Measurements from ENCODE around the gene ROR1. TPM values are rescaled to one million over a fixed set of nuclear protein-coding genes. Genes with fewer than 3 reads are reported as not detected.

ROR1 gene
- total RNA-seq, 4 donors from 2014 or later, result 2.6 to 37.6 (median 11.5) TPM

DNA sequence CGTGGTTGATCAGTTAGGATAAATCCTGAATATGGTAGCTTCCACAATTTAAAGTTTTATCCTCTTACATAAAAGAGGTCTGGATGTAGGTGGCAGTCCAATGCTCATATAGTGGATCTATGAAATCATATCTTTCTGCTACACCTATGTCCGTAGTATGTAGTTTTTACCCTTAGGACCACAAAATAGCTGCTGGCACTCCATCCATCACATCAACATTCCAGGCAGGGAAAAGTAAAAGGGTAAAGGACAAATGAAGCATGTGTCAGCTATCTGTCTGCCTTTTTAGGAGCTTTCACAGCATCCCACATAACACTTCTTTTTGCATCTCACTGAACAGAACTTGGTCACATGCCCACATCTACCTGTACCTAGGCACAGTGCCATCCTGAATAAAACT lies 184.7 kb downstream of the ROR1 start:
- Histone ChIP-seq H3K36me3 (no peaks in the 10 kb centered on the region), H3K4me3 (no peak overlapping the region), H3K27me3 (no peaks in the 10 kb centered on the region), H3K27ac (no peak overlapping the region), H3K4me1 (no peaks in the 10 kb centered on the region), H3K9me3 (no peaks in the 10 kb centered on the region)
- no peak for TF ChIP-seq POLR2A (IDR thresholded peaks at IDR 0.05)
- TF ChIP-seq, protein P1, sequence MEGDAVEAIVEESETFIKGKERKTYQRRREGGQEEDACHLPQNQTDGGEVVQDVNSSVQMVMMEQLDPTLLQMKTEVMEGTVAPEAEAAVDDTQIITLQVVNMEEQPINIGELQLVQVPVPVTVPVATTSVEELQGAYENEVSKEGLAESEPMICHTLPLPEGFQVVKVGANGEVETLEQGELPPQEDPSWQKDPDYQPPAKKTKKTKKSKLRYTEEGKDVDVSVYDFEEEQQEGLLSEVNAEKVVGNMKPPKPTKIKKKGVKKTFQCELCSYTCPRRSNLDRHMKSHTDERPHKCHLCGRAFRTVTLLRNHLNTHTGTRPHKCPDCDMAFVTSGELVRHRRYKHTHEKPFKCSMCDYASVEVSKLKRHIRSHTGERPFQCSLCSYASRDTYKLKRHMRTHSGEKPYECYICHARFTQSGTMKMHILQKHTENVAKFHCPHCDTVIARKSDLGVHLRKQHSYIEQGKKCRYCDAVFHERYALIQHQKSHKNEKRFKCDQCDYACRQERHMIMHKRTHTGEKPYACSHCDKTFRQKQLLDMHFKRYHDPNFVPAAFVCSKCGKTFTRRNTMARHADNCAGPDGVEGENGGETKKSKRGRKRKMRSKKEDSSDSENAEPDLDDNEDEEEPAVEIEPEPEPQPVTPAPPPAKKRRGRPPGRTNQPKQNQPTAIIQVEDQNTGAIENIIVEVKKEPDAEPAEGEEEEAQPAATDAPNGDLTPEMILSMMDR (IDR thresholded peaks at IDR 0.05), result no peak
- DNase-seq, result no peak
- intact Hi-C loops (cut with DNase I; ENCODE audit: low total_unique reads), result no loop called here

DNA sequence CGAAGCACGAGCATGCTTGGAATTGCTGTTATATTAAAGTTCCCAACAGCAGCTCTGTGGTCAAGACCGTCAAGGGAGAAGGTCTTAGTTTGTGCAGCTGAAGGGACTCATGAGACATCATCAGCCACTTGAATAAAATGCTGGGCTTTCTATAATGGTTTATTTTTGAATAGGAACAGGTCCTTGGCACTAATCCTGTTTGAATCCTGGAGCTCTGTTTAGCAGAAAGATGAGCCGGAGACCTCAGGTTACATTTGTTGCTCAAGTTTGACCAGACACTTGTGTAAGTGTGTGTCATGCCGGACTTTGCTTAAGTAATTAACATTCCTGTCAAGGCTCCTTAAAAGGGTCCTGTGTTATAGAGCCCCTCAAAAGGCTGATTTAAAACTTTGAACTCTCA lies 186.5 kb downstream of the ROR1 start:
- H3K27ac ChIP-seq, result no peak overlapping the region
- H3K27me3 ChIP-seq, result no peaks in the 10 kb centered on the region
- no peaks in the 10 kb centered on the region for H3K9me3 ChIP-seq
- no peak for DNase-seq
- H3K4me3 ChIP-seq, result no peak overlapping the region
- no peak for TF ChIP-seq POLR2A (IDR thresholded peaks at IDR 0.05)
- TF ChIP-seq, protein P1 (IDR thresholded peaks at IDR 0.05), result no peak
- no peaks in the 10 kb centered on the region for H3K36me3 ChIP-seq
- intact Hi-C loops (cut with DNase I; ENCODE audit: low total_unique reads), result no loop called here
- H3K4me1 ChIP-seq, result no peaks in the 10 kb centered on the region

DNA sequence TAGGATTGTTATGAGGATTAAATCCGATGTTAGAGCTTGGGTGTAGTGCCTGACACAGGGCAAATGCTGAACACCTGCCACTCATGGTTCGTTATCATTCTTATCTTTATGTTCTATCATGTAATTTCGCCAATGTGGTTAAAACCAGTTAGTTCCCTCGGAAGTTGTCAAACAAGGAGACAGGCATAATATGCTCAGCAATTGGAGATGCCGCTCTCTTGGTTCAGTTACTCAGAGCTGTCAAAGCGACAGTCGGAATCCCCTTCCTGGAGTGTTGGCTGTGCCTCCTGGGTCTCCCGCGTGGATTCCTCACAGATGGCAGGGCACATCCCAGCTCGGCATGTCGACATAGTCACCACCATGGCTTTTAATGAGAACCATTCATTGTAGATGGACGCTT lies 192.2 kb downstream of the ROR1 start:
- Histone ChIP-seq H3K4me1 (no peaks in the 10 kb centered on the region), H3K27ac (no peak overlapping the region), H3K9me3 (no peaks in the 10 kb centered on the region), H3K4me3 (no peak overlapping the region), H3K27me3 (no peaks in the 10 kb centered on the region), H3K36me3 (no peaks in the 10 kb centered on the region)
- TF ChIP-seq, protein P1 (IDR thresholded peaks at IDR 0.05), result no peak
- TF ChIP-seq POLR2A (IDR thresholded peaks at IDR 0.05), result no peak
- no peak for DNase-seq
- intact Hi-C loops (cut with DNase I; ENCODE audit: low total_unique reads), result no loop called here

DNA sequence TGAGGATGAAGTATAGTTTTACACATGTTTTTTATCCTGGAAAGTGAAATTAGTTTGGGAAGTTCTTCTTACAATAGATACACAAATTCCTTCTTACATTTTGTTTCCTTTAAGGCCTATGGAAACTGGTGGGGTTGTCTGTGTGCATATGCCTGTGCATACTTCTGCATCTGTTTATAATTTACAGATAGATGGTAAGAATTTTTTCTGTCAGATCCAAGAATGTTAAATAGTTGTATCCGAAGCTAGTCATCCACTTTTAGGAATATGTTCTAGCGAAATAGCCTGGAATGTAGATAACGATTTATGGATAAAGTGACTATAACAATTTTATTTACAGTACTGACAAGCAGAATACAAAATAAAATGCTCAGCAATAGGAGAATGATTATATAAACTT lies 194.1 kb downstream of the ROR1 start:
- no peaks in the 10 kb centered on the region for H3K9me3 ChIP-seq
- intact Hi-C loops (cut with DNase I; ENCODE audit: low total_unique reads), result no loop called here
- no peaks in the 10 kb centered on the region for H3K4me1 ChIP-seq
- H3K27ac ChIP-seq, result no peak overlapping the region
- H3K36me3 ChIP-seq, result no peaks in the 10 kb centered on the region
- no peak for DNase-seq
- TF ChIP-seq POLR2A (IDR thresholded peaks at IDR 0.05), result no peak
- TF ChIP-seq, protein P1 (IDR thresholded peaks at IDR 0.05), result no peak
- H3K27me3 ChIP-seq, result no peaks in the 10 kb centered on the region
- no peak overlapping the region for H3K4me3 ChIP-seq

DNA sequence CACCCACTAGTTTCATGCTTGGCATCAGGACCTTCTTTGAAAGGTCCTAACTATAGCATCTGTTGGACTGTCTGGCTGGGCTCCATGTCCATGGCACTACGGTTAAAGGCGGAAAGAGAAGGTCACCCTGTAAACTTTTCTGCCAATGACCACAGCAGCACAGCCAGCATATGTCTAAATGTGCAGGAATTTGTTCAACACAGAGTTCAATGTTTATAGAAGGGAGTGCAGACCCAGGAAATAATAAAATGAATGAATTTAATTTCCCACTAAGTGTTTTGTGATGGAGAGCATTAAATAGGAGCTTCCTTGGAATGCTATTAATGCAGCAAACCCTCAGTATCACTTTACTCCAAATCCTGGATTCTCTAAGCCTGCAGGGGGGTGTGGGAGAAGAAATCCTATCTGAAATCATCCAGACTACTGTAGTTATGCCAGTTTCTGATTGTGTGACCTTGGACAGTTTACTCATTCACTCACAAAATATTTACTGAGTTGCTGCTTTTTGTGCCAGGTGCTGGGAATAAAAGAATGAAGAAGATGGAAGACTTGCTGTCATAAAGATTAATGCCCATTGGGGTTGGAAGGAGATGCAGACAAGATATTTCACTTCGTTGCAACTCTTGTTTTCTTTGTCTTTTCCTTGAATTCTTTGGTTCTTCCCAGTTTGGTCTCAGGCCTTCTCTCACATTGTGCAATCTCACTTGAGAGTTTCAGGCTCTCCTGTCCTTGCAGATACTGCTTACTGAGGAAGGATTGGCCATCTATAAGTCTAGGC lies 195.0 kb downstream of the ROR1 start:
- TF ChIP-seq, protein P1 (IDR thresholded peaks at IDR 0.05), result no peak
- no peak for TF ChIP-seq POLR2A (IDR thresholded peaks at IDR 0.05)
- Histone ChIP-seq H3K4me3 (no peak overlapping the region), H3K4me1 (no peaks in the 10 kb centered on the region), H3K9me3 (no peaks in the 10 kb centered on the region), H3K27me3 (no peaks in the 10 kb centered on the region), H3K27ac (no peak overlapping the region), H3K36me3 (no peaks in the 10 kb centered on the region)
- no peak for DNase-seq
- intact Hi-C loops (cut with DNase I; ENCODE audit: low total_unique reads), result no loop called here

All from uterus (tissue), 4 donors.